Osteocyte (in vitro differentiated cells): Measurements from ENCODE around the gene CD33. TPM values are rescaled to one million over a fixed set of nuclear protein-coding genes. Genes with fewer than 3 reads are reported as not detected.
A peak's percentile ranks its signal among the peaks of the same experiment; 100 is the strongest.
"Not testable (repeated sequence)": the region's sequence is repeated elsewhere in the genome, so short reads cannot be mapped to it uniquely, and the experiment has no call there.

Experiments
- DNase-seq: peaks from one replicate; pipeline ENCODE4 v3.0.0; 2021; ENCODE audit warnings: mixed read lengths; ENCODE audit not compliant: unreplicated experiment; ENCODE audit errors: extremely low spot score
- H3K27ac Mint-ChIP-seq: one replicate; pipeline ENCODE4 v1.8.0; 2021; ENCODE audit warnings: mild to moderate bottlenecking, mixed read lengths; ENCODE audit not compliant: unreplicated experiment
- H3K27me3 Mint-ChIP-seq: one replicate; pipeline ENCODE4 v1.8.0; 2021; ENCODE audit warnings: mixed read lengths; ENCODE audit not compliant: unreplicated experiment
- H3K36me3 Mint-ChIP-seq: one replicate; pipeline ENCODE4 v1.8.0; 2021; ENCODE audit warnings: mixed read lengths; ENCODE audit not compliant: unreplicated experiment
- H3K4me1 Mint-ChIP-seq: one replicate; pipeline ENCODE4 v1.8.0; 2021; ENCODE audit warnings: mixed read lengths; ENCODE audit not compliant: unreplicated experiment
- H3K4me3 Mint-ChIP-seq: one replicate; pipeline ENCODE4 v1.8.0; 2021; ENCODE audit warnings: mild to moderate bottlenecking, moderate library complexity, mixed read lengths; ENCODE audit not compliant: unreplicated experiment
- H3K9me3 Mint-ChIP-seq: one replicate; pipeline ENCODE4 v1.8.0; 2021; ENCODE audit warnings: mixed read lengths; ENCODE audit not compliant: unreplicated experiment
- CTCF ChIP-seq: fragments of 200-600 bp; sonication (generic); IDR thresholded peaks from 2 replicates; pipeline ENCODE4 v1.5.0; 2021; ENCODE audit warnings: antibody characterized with exemption, mild to moderate bottlenecking, moderate library complexity
- total RNA-seq: library from RNA; stranded (reverse); gene quantifications from 2 replicates; pipeline ENCODE4 v1.2.1, GENCODE V29; 2021

Gene CD33
- total RNA-seq, 1 donor from 2014 or later = not detected

- Mint-ChIP-seq H3K9me3 (peaks cover 10% of the 10 kb centered on the region), H3K27ac (no peak overlapping the region), H3K36me3 (no peaks in the 10 kb centered on the region), H3K4me3 (no peak overlapping the region), H3K4me1 (no peaks in the 10 kb centered on the region), H3K27me3 (no peaks in the 10 kb centered on the region)
- peak; percentile 48 for DNase-seq
- no peak for TF ChIP-seq CTCF
These were observed 17.1 kb upstream of the CD33 start for GRCh38 chr19:51207747-51208146.

GRCh38 chr19:51210191-51210784 lies 14.6 kb upstream of the CD33 start:
- Mint-ChIP-seq H3K27me3 (no peaks in the 10 kb centered on the region), H3K9me3 (peaks cover 14% of the 10 kb centered on the region), H3K4me1 (no peaks in the 10 kb centered on the region), H3K4me3 (no peak overlapping the region), H3K36me3 (no peaks in the 10 kb centered on the region), H3K27ac (no peak overlapping the region)
- no peak for DNase-seq
- TF ChIP-seq CTCF = no peak

GRCh38 chr19:51210874-51211361 lies 14.0 kb upstream of the CD33 start:
- H3K27me3 Mint-ChIP-seq, H3K4me1 Mint-ChIP-seq, H3K27ac Mint-ChIP-seq, H3K4me3 Mint-ChIP-seq, H3K36me3 Mint-ChIP-seq: not testable (repeated sequence)
- peak; percentile 66 for DNase-seq
- peaks cover 20% of the 10 kb centered on the region for H3K9me3 Mint-ChIP-seq

GRCh38 chr19:51211833-51212232 lies 13.0 kb upstream of the CD33 start:
- Mint-ChIP-seq H3K36me3 (peaks cover 2% of the 10 kb centered on the region), H3K27ac (no peak overlapping the region), H3K4me1 (no peaks in the 10 kb centered on the region), H3K4me3 (no peak overlapping the region), H3K9me3 (peaks cover 25% of the 10 kb centered on the region), H3K27me3 (no peaks in the 10 kb centered on the region)
- no peak for TF ChIP-seq CTCF
- DNase-seq = peak; percentile 75

- Mint-ChIP-seq H3K27me3 (no peaks in the 10 kb centered on the region), H3K9me3 (peaks cover 25% of the 10 kb centered on the region), H3K36me3 (peaks cover 2% of the 10 kb centered on the region), H3K4me3 (no peak overlapping the region), H3K4me1 (no peaks in the 10 kb centered on the region), H3K27ac (no peak overlapping the region)
- DNase-seq = no peak
- no peak for TF ChIP-seq CTCF
These were observed 5.6 kb upstream of the CD33 start for GRCh38 chr19:51219307-51219706.
